ENCODE measurements around the gene TTBK1.

The TTBK1 gene

GRCh38 chr6:43226192-43226851, 17.0 kb upstream of the TTBK1 start:
- no peak for DNase-seq

- peak; percentile 37 for DNase-seq
Measured at GRCh38 chr6:43228951-43229802, 14.1 kb upstream of the TTBK1 start, which contains the start of gene DNPH1. Gene DNPH1, minus strand, starts transcription at chr6:43229481. Its CDS starts 25 bp downstream, at chr6:43229456.

- no peak for DNase-seq
Measured at GRCh38 chr6:43229803-43230620, 13.3 kb upstream of the TTBK1 start.

- DNase-seq, result peak; percentile 58
Measured at GRCh38 chr6:43231053-43231452, 12.2 kb upstream of the TTBK1 start.

- DNase-seq, result no peak
Measured at GRCh38 chr6:43231735-43232450, 11.4 kb upstream of the TTBK1 start.

- no peak for DNase-seq
Measured at GRCh38 chr6:43235841-43236240, 7.4 kb upstream of the TTBK1 start.

GRCh38 chr6:43239054-43239453, 4.2 kb upstream of the TTBK1 start:
- DNase-seq, result no peak

GRCh38 chr6:43240950-43241349, 2.3 kb upstream of the TTBK1 start:
- peak; percentile 22 for DNase-seq

GRCh38 chr6:43241446-43241845, 1.8 kb upstream of the TTBK1 start:
- no peak for DNase-seq

- no peak for DNase-seq
Measured at GRCh38 chr6:43243664-43244321, 512 bp downstream of the TTBK1 start.

GRCh38 chr6:43246301-43247113, 3.2 kb downstream of the TTBK1 start:
- DNase-seq, result peak; percentile 70

GRCh38 chr6:43247114-43247999, 4.1 kb downstream of the TTBK1 start:
- DNase-seq, result peak; percentile 60

GRCh38 chr6:43248101-43248500, 4.8 kb downstream of the TTBK1 start:
- DNase-seq, result no peak

- no peak for DNase-seq
Measured at GRCh38 chr6:43248791-43249190, 5.5 kb downstream of the TTBK1 start.

- DNase-seq, result no peak
Measured at GRCh38 chr6:43250992-43251373, 7.7 kb downstream of the TTBK1 start.

- no peak for DNase-seq
Measured at GRCh38 chr6:43253401-43253800, 10.1 kb downstream of the TTBK1 start.

- DNase-seq, result no peak
Measured at GRCh38 chr6:43254138-43254817, 11.0 kb downstream of the TTBK1 start.

GRCh38 chr6:43254846-43255245, 11.6 kb downstream of the TTBK1 start:
- no peak for DNase-seq

GRCh38 chr6:43255408-43256054, 12.2 kb downstream of the TTBK1 start:
- DNase-seq, result no peak

Data from MV-4-11 (cell line).